ENCODE data around the gene VPS8.

Gene VPS8

GRCh38 chr3:184777566-184778356, 34.2 kb upstream of the VPS8 start:
- Mint-ChIP-seq H3K36me3 (no peaks in the 10 kb centered on the region), H3K27ac (no peak overlapping the region), H3K9me3 (no peaks in the 10 kb centered on the region), H3K4me3 (no peak overlapping the region), H3K4me1 (peaks cover 4% of the 10 kb centered on the region), H3K27me3 (peaks cover 4% of the 10 kb centered on the region)

GRCh38 chr3:184778426-184779332, 33.3 kb upstream of the VPS8 start:
- H3K4me3 Mint-ChIP-seq, result no peak overlapping the region
- H3K9me3 Mint-ChIP-seq, result no peaks in the 10 kb centered on the region
- H3K4me1 Mint-ChIP-seq, result peaks cover 4% of the 10 kb centered on the region
- H3K36me3 Mint-ChIP-seq, result no peaks in the 10 kb centered on the region
- no peak overlapping the region for H3K27ac Mint-ChIP-seq
- peaks cover 4% of the 10 kb centered on the region for H3K27me3 Mint-ChIP-seq

GRCh38 chr3:184780981-184781515, 30.9 kb upstream of the VPS8 start:
- Mint-ChIP-seq H3K9me3 (no peaks in the 10 kb centered on the region), H3K27ac (no peak overlapping the region)

GRCh38 chr3:184781801-184782200, 30.2 kb upstream of the VPS8 start:
- Mint-ChIP-seq H3K9me3 (no peaks in the 10 kb centered on the region), H3K36me3 (no peaks in the 10 kb centered on the region), H3K27me3 (peaks cover 4% of the 10 kb centered on the region), H3K4me1 (peaks cover 27% of the 10 kb centered on the region), H3K27ac (no peak overlapping the region), H3K4me3 (no peak overlapping the region)

More at GRCh38 chr3:184780981-184781515, 30.9 kb upstream of the VPS8 start:
- peaks cover 4% of the 10 kb centered on the region for H3K27me3 Mint-ChIP-seq
- H3K4me1 Mint-ChIP-seq, result peaks cover 21% of the 10 kb centered on the region
- no peak overlapping the region for H3K4me3 Mint-ChIP-seq
- H3K36me3 Mint-ChIP-seq, result no peaks in the 10 kb centered on the region

- Mint-ChIP-seq H3K9me3 (no peaks in the 10 kb centered on the region), H3K4me3 (no peak overlapping the region), H3K36me3 (no peaks in the 10 kb centered on the region), H3K27ac (no peak overlapping the region), H3K4me1 (peaks cover 28% of the 10 kb centered on the region), H3K27me3 (peaks cover 2% of the 10 kb centered on the region)
Measured at GRCh38 chr3:184783319-184783718, 28.6 kb upstream of the VPS8 start.

- H3K36me3 Mint-ChIP-seq, result no peaks in the 10 kb centered on the region
- H3K27me3 Mint-ChIP-seq, result peaks cover 2% of the 10 kb centered on the region
- no peaks in the 10 kb centered on the region for H3K9me3 Mint-ChIP-seq
- no peak overlapping the region for H3K4me3 Mint-ChIP-seq
- H3K27ac Mint-ChIP-seq, result no peak overlapping the region
- H3K4me1 Mint-ChIP-seq, result peaks cover 28% of the 10 kb centered on the region
Measured at GRCh38 chr3:184784731-184785500, 27.1 kb upstream of the VPS8 start.

GRCh38 chr3:184785890-184786279, 26.1 kb upstream of the VPS8 start:
- H3K27ac Mint-ChIP-seq, result no peak overlapping the region
- peaks cover 28% of the 10 kb centered on the region for H3K4me1 Mint-ChIP-seq
- H3K4me3 Mint-ChIP-seq, result no peak overlapping the region
- no peaks in the 10 kb centered on the region for H3K9me3 Mint-ChIP-seq
- no peaks in the 10 kb centered on the region for H3K36me3 Mint-ChIP-seq
- peaks cover 2% of the 10 kb centered on the region for H3K27me3 Mint-ChIP-seq

- H3K4me1 Mint-ChIP-seq, result peaks cover 28% of the 10 kb centered on the region
- H3K27me3 Mint-ChIP-seq, result peaks cover 2% of the 10 kb centered on the region
- no peaks in the 10 kb centered on the region for H3K36me3 Mint-ChIP-seq
- H3K27ac Mint-ChIP-seq, result no peak overlapping the region
- H3K9me3 Mint-ChIP-seq, result no peaks in the 10 kb centered on the region
- no peak overlapping the region for H3K4me3 Mint-ChIP-seq
Measured at GRCh38 chr3:184786280-184786941, 25.6 kb upstream of the VPS8 start.

GRCh38 chr3:184788751-184789150, 23.2 kb upstream of the VPS8 start:
- H3K4me1 Mint-ChIP-seq, result peaks cover 28% of the 10 kb centered on the region
- no peaks in the 10 kb centered on the region for H3K36me3 Mint-ChIP-seq
- H3K27ac Mint-ChIP-seq, result no peak overlapping the region
- no peaks in the 10 kb centered on the region for H3K9me3 Mint-ChIP-seq
- no peaks in the 10 kb centered on the region for H3K27me3 Mint-ChIP-seq
- no peak overlapping the region for H3K4me3 Mint-ChIP-seq

GRCh38 chr3:184789314-184789998, 22.5 kb upstream of the VPS8 start:
- Mint-ChIP-seq H3K4me1 (peaks cover 27% of the 10 kb centered on the region), H3K4me3 (no peak overlapping the region), H3K27me3 (no peaks in the 10 kb centered on the region), H3K9me3 (no peaks in the 10 kb centered on the region), H3K27ac (no peak overlapping the region), H3K36me3 (no peaks in the 10 kb centered on the region)

- Mint-ChIP-seq H3K27ac (no peak overlapping the region), H3K9me3 (no peaks in the 10 kb centered on the region), H3K36me3 (no peaks in the 10 kb centered on the region), H3K4me3 (no peak overlapping the region), H3K4me1 (peaks cover 10% of the 10 kb centered on the region), H3K27me3 (no peaks in the 10 kb centered on the region)
Measured at GRCh38 chr3:184791171-184791570, 20.8 kb upstream of the VPS8 start.

- H3K9me3 Mint-ChIP-seq, result no peaks in the 10 kb centered on the region
- H3K4me1 Mint-ChIP-seq, result no peaks in the 10 kb centered on the region
- H3K27ac Mint-ChIP-seq, result no peak overlapping the region
- H3K27me3 Mint-ChIP-seq, result peaks cover 9% of the 10 kb centered on the region
- H3K4me3 Mint-ChIP-seq, result no peak overlapping the region
- no peaks in the 10 kb centered on the region for H3K36me3 Mint-ChIP-seq
Measured at GRCh38 chr3:184795522-184796190, 16.3 kb upstream of the VPS8 start.

GRCh38 chr3:184796551-184796950, 15.4 kb upstream of the VPS8 start:
- Mint-ChIP-seq H3K4me1 (no peaks in the 10 kb centered on the region), H3K27ac (no peak overlapping the region), H3K27me3 (peaks cover 13% of the 10 kb centered on the region), H3K9me3 (no peaks in the 10 kb centered on the region), H3K4me3 (no peak overlapping the region), H3K36me3 (no peaks in the 10 kb centered on the region)

- no peaks in the 10 kb centered on the region for H3K4me1 Mint-ChIP-seq
- H3K27ac Mint-ChIP-seq, result no peak overlapping the region
- H3K9me3 Mint-ChIP-seq, result no peaks in the 10 kb centered on the region
- H3K27me3 Mint-ChIP-seq, result peaks cover 14% of the 10 kb centered on the region
- H3K4me3 Mint-ChIP-seq, result no peak overlapping the region
- H3K36me3 Mint-ChIP-seq, result no peaks in the 10 kb centered on the region
Measured at GRCh38 chr3:184796954-184797353, 15.0 kb upstream of the VPS8 start.

Data from activated naive CD4-positive, alpha-beta T cell treated with anti-CD3 and anti-CD28 coated beads, Interleukin-2, amount 50 U/mL, for 24 hours (primary cell).